ENCODE results near the gene FSIP1.

FSIP1 gene

DNA sequence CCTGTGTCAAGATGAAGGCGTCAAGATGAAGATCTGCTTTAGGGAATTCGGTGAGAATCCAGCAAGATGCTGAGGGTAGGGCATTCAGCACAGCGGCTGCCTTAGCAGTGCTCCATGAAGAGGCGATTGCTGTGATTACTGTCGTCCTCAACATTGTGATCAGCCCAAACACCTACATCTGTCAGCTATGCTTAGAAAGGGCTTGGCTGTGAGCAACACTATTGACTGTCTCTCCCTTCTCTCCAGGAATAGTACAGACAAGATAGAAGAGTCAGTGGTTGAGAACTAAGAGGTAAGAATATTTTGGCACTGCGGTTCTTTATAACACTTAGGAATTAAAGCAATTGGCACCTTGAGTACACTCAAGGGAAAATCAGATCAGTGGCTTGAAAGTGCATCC is 110.5 kb downstream of the FSIP1 start:
- TF ChIP-seq CTCF (IDR thresholded peaks at IDR 0.05; ENCODE audit: low read depth, low read length): no peak
- DNase-seq: no peak
- H3K36me3 ChIP-seq: no peaks in the 10 kb centered on the region
- no peaks in the 10 kb centered on the region for H3K9me3 ChIP-seq
- H3K4me1 ChIP-seq: no peaks in the 10 kb centered on the region
- no peak overlapping the region for H3K4me3 ChIP-seq (ENCODE audit: low read depth, low read length)
- H3K27me3 ChIP-seq: no peaks in the 10 kb centered on the region

GRCh38 chr15:39670687-39671086 is 112.0 kb downstream of the FSIP1 start:
- no peaks in the 10 kb centered on the region for H3K9me3 ChIP-seq
- no peaks in the 10 kb centered on the region for H3K27me3 ChIP-seq
- H3K4me3 ChIP-seq (ENCODE audit: low read depth, low read length): no peak overlapping the region

GRCh38 chr15:39669661-39670060 is 113.0 kb downstream of the FSIP1 start:
- Histone ChIP-seq H3K27me3 (no peaks in the 10 kb centered on the region), H3K4me3 (ENCODE audit: low read depth, low read length) (no peak overlapping the region), H3K9me3 (no peaks in the 10 kb centered on the region), H3K4me1 (no peaks in the 10 kb centered on the region), H3K36me3 (no peaks in the 10 kb centered on the region)
- no peak for TF ChIP-seq CTCF (IDR thresholded peaks at IDR 0.05; ENCODE audit: low read depth, low read length)
- DNase-seq: no peak

More at GRCh38 chr15:39670687-39671086, 112.0 kb downstream of the FSIP1 start:
- Histone ChIP-seq H3K36me3 (no peaks in the 10 kb centered on the region), H3K4me1 (no peaks in the 10 kb centered on the region)
- no peak for DNase-seq
- TF ChIP-seq CTCF (IDR thresholded peaks at IDR 0.05; ENCODE audit: low read depth, low read length): no peak

- no peaks in the 10 kb centered on the region for H3K4me1 ChIP-seq
- no peaks in the 10 kb centered on the region for H3K27me3 ChIP-seq
- no peak overlapping the region for H3K4me3 ChIP-seq (ENCODE audit: low read depth, low read length)
- H3K9me3 ChIP-seq: no peaks in the 10 kb centered on the region
- no peak for TF ChIP-seq CTCF (IDR thresholded peaks at IDR 0.05; ENCODE audit: low read depth, low read length)
- no peak for DNase-seq
- H3K36me3 ChIP-seq: no peaks in the 10 kb centered on the region
These were observed 113.4 kb downstream of the FSIP1 start for GRCh38 chr15:39669241-39669640.

- no peaks in the 10 kb centered on the region for H3K36me3 ChIP-seq
- H3K4me1 ChIP-seq: no peaks in the 10 kb centered on the region
- no peak for DNase-seq
- no peak overlapping the region for H3K4me3 ChIP-seq (ENCODE audit: low read depth, low read length)
- TF ChIP-seq CTCF (IDR thresholded peaks at IDR 0.05; ENCODE audit: low read depth, low read length): no peak
- H3K27me3 ChIP-seq: no peaks in the 10 kb centered on the region
- no peaks in the 10 kb centered on the region for H3K9me3 ChIP-seq
These were observed 114.2 kb downstream of the FSIP1 start for GRCh38 chr15:39668457-39668856.

- no peaks in the 10 kb centered on the region for H3K9me3 ChIP-seq
- no peak for DNase-seq
- TF ChIP-seq CTCF (IDR thresholded peaks at IDR 0.05; ENCODE audit: low read depth, low read length): no peak
- no peak overlapping the region for H3K4me3 ChIP-seq (ENCODE audit: low read depth, low read length)
- H3K4me1 ChIP-seq: no peaks in the 10 kb centered on the region
- no peaks in the 10 kb centered on the region for H3K36me3 ChIP-seq
- no peaks in the 10 kb centered on the region for H3K27me3 ChIP-seq
These were observed 115.1 kb downstream of the FSIP1 start for GRCh38 chr15:39667382-39668127.
